Ovary (tissue), 9 donors: ENCODE measurements around the gene KRT15. TPM values are rescaled to one million over a fixed set of nuclear protein-coding genes. Genes with fewer than 3 reads are reported as not detected.

Source experiments
- DNase-seq, 5 donors: peaks; one replicate each; pipeline ENCODE4 v3.0.0-alpha.2; 2019 to 2020
- H3K27ac ChIP-seq, 2 donors: fragments of 200-600 bp; one replicate each; pipeline versions ENCODE4 v1.5.1 to v1.8.0; 2019 to 2022
- H3K27me3 ChIP-seq: fragments of 200-600 bp; one replicate; pipeline ENCODE4 v1.8.0; 2022
- H3K36me3 ChIP-seq: fragments of 200-600 bp; sonication (generic); one replicate; pipeline ENCODE4 v1.5.1; 2019
- H3K4me1 ChIP-seq: one replicate; pipeline ENCODE4 v1.8.1; 2013; ENCODE audit warnings: mild to moderate bottlenecking, moderate library complexity; ENCODE audit not compliant: insufficient read depth
- H3K4me3 ChIP-seq: fragments of 200-600 bp; sonication (generic); one replicate; pipeline ENCODE4 v1.5.1; 2017
- H3K9me3 ChIP-seq, 2 donors: fragments of 200-600 bp in 1 of 2; sonication (generic) in 1 of 2; one replicate each; pipeline versions ENCODE4 v1.5.1 to v1.8.1; 2013 to 2019; ENCODE audit warnings: mild to moderate bottlenecking in 1 of 2, moderate library complexity in 1 of 2
- EP300 ChIP-seq: sonication (generic); formaldehyde crosslinking; IDR thresholded peaks from one replicate; pipeline ENCODE4 v1.6.1; 2017; ENCODE audit warnings: antibody characterized with exemption
- POLR2A ChIP-seq: fragments of 450-650 bp; IDR thresholded peaks from one replicate; pipeline ENCODE4 v1.6.1; 2017; ENCODE audit warnings: antibody characterized with exemption, mild to moderate bottlenecking, moderate library complexity
- WGBS, 3 donors: extraction: QIAGEN DNeasy Blood & Tissue Kit in 1 of 3; methylation state at CpG; one replicate each; pipeline versions ENCODE4 v1.1.5 to v1.1.7; 2013 to 2017; 5-methylcytosine and 5-hydroxymethylcytosine counted together
- intact Hi-C, 4 donors: fragments of 100-400 bp; cut with DNase I; formaldehyde crosslinking; loops; one replicate each; pipeline versions ENCODE4 v1.11.0 to v1.15.1; 2022 to 2023
- polyA plus RNA-seq, 2 donors: library from polyadenylated mRNA; stranded (reverse); fragments of 200-250 nt in 1 of 2; fragments of 350-450 nt in 1 of 2; fragmentation: Illumina TruSeq in 1 of 2; extraction: RNeasy Lipid Tissue Mini Kit (QIAGEN cat#74804) in 1 of 2; gene quantifications; one replicate each; pipeline ENCODE4 v1.2.3, GENCODE V29; 2013 to 2014
- total RNA-seq, 7 donors: library from RNA; depleted of rRNA in 2 of 7; stranded (reverse); fragments of >200 nt in 2 of 7; fragmentation: NEBNext Ultra II Directional in 3 of 7; extraction: Animal tissue kit (Norgen Biotek cat#: 25700) in 3 of 7; gene quantifications; one replicate each; pipeline versions ENCODE4 v1.1.0 to v1.2.4, GENCODE V29; 2016 to 2023
- TF ChIP-seq, protein P1 (sequence below), 3 donors: fragments of 450-650 bp in 2 of 3; fragments of 200-600 bp in 1 of 3; IDR thresholded peaks; one replicate each; pipeline versions ENCODE4 v1.5.1 to v1.8.0; 2016 to 2022; ENCODE audit warnings: antibody characterized with exemption in 3 of 3, mild to moderate bottlenecking in 1 of 3
- donor health status: DM: no; HTN: no; CAD: no; lungs with moderate emphysema.
- donor health status: DM: no; HTN: no; CAD: no.
- donor health status: Bipolar disorder and iron deficiency.
- donor health status: DM: yes; HTN: yes; CAD: no.
- donor health status: DM: no; HTN: no; CAD: no.
- donor health status: DM: yes; HTN: yes; CAD: no.

The KRT15 gene
- total and polyA plus RNA-seq, 9 donors = 0.11 to 9.4 (median 0.37) TPM; not detected in 1

GRCh38 chr17:41474863-41475262 is 43.8 kb downstream of the KRT15 start:
- H3K4me3 ChIP-seq = no peak overlapping the region
- WGBS, 3 donors = 66 to 77% (median 71%) methylated on average over 8 of the region's 8 CpGs
- no peaks in the 10 kb centered on the region for H3K9me3 ChIP-seq
- peak in 1 of 5 donors; percentile 5 for DNase-seq
- H3K36me3 ChIP-seq = no peaks in the 10 kb centered on the region
- intact Hi-C loops = no loop called here
- H3K4me1 ChIP-seq = peaks cover 4% of the 10 kb centered on the region
- TF ChIP-seq POLR2A (no peak), EP300 (no peak)
- TF ChIP-seq, protein P1, sequence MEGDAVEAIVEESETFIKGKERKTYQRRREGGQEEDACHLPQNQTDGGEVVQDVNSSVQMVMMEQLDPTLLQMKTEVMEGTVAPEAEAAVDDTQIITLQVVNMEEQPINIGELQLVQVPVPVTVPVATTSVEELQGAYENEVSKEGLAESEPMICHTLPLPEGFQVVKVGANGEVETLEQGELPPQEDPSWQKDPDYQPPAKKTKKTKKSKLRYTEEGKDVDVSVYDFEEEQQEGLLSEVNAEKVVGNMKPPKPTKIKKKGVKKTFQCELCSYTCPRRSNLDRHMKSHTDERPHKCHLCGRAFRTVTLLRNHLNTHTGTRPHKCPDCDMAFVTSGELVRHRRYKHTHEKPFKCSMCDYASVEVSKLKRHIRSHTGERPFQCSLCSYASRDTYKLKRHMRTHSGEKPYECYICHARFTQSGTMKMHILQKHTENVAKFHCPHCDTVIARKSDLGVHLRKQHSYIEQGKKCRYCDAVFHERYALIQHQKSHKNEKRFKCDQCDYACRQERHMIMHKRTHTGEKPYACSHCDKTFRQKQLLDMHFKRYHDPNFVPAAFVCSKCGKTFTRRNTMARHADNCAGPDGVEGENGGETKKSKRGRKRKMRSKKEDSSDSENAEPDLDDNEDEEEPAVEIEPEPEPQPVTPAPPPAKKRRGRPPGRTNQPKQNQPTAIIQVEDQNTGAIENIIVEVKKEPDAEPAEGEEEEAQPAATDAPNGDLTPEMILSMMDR (IDR thresholded peaks at IDR 0.05) = no peak
- no peaks in the 10 kb centered on the region for H3K27me3 ChIP-seq
- no peak overlapping the region for H3K27ac ChIP-seq

GRCh38 chr17:41468346-41468745 is 50.3 kb downstream of the KRT15 start:
- no peak overlapping the region for H3K27ac ChIP-seq
- H3K27me3 ChIP-seq = no peaks in the 10 kb centered on the region
- no peak for DNase-seq
- no peaks in the 10 kb centered on the region for H3K36me3 ChIP-seq
- no peaks in the 10 kb centered on the region for H3K9me3 ChIP-seq
- no peak overlapping the region for H3K4me3 ChIP-seq
- TF ChIP-seq EP300 = no peak
- TF ChIP-seq POLR2A = no peak
- TF ChIP-seq, protein P1 (IDR thresholded peaks at IDR 0.05) = no peak
- intact Hi-C loops = no loop called here
- peaks cover 2% of the 10 kb centered on the region for H3K4me1 ChIP-seq

GRCh38 chr17:41467561-41467960 is 51.1 kb downstream of the KRT15 start:
- DNase-seq = no peak
- TF ChIP-seq, protein P1 (IDR thresholded peaks at IDR 0.05) = no peak
- TF ChIP-seq EP300 (no peak), POLR2A (no peak)
- no peaks in the 10 kb centered on the region for H3K27me3 ChIP-seq
- no peak overlapping the region for H3K4me3 ChIP-seq
- H3K27ac ChIP-seq = no peak overlapping the region
- H3K4me1 ChIP-seq = peaks cover 2% of the 10 kb centered on the region
- no peaks in the 10 kb centered on the region for H3K9me3 ChIP-seq
- intact Hi-C loops = no loop called here
- H3K36me3 ChIP-seq = no peaks in the 10 kb centered on the region
- WGBS, 3 donors = 49 to 61% (median 55%) methylated on average over 4 of the region's 4 CpGs

GRCh38 chr17:41466988-41467387 is 51.7 kb downstream of the KRT15 start, which contains the start of gene KRT32:
KRT32 (minus strand) TSS chr17:41467386; CDS start chr17:41467325, 61 bp downstream.
- WGBS, 3 donors = 93 to 96% (median 94%) methylated on average over 14 of the region's 14 CpGs
- TF ChIP-seq, protein P1 (IDR thresholded peaks at IDR 0.05) = no peak
- TF ChIP-seq POLR2A = no peak
- no peak for TF ChIP-seq EP300
- no peak within 1 kb of the TSS for H3K27ac ChIP-seq

More at GRCh38 chr17:41466988-41467387, 51.7 kb downstream of the KRT15 start, which contains the start of gene KRT32:
- H3K4me3 ChIP-seq = no peak within 1 kb of the TSS
- peaks cover 2% of the 10 kb centered on the region for H3K4me1 ChIP-seq
- no peak for DNase-seq
- no peaks in the 10 kb centered on the region for H3K27me3 ChIP-seq
- intact Hi-C loops = no loop called here
- no peaks in the 10 kb centered on the region for H3K36me3 ChIP-seq
- no peaks in the 10 kb centered on the region for H3K9me3 ChIP-seq
